ENCODE data around the gene GAB2.

- TF ChIP-seq POLR2A (IDR thresholded peaks at IDR 0.05; ENCODE audit: low read depth) (peak; percentile 54), CTCF (IDR thresholded peaks at IDR 0.05) (peak in 1 of 3 experiments; percentile 44), POLR2AphosphoS5 (IDR thresholded peaks at IDR 0.05) (peak; percentile 45 to 78)
These were observed 416 bp upstream of the GAB2 start for GRCh38 chr11:78417888-78418583.
